T-helper 1 cell treated with Interleukin-12 subunit alpha and Interleukin-12 subunit beta and Interleukin-4 antibody, amounts not matched to agents 30 μg/mL and 1 μg/mL, for 36 hours (primary cell): ENCODE results near the gene YPEL4.
"Not testable (repeated sequence)": the region's sequence is repeated elsewhere in the genome, so short reads cannot be mapped to it uniquely, and the experiment has no call there.

ENCODE experiments used
- H3K27ac Mint-ChIP-seq: one replicate; pipeline ENCODE4 v1.8.0; 2021; ENCODE audit warnings: mild to moderate bottlenecking, mixed read lengths
- H3K27me3 Mint-ChIP-seq: one replicate; pipeline ENCODE4 v1.8.0; 2021; ENCODE audit warnings: low read depth, mixed read lengths
- H3K36me3 Mint-ChIP-seq: one replicate; pipeline ENCODE4 v1.8.0; 2021; ENCODE audit warnings: low read depth, mixed read lengths
- H3K4me1 Mint-ChIP-seq: one replicate; pipeline ENCODE4 v1.8.0; 2021; ENCODE audit warnings: low read depth, mixed read lengths
- H3K4me3 Mint-ChIP-seq: one replicate; pipeline ENCODE4 v1.8.0; 2021; ENCODE audit warnings: mild to moderate bottlenecking, moderate library complexity, mixed read lengths
- H3K9me3 Mint-ChIP-seq: one replicate; pipeline ENCODE4 v1.8.0; 2021; ENCODE audit warnings: mixed read lengths

The YPEL4 gene, protein sequence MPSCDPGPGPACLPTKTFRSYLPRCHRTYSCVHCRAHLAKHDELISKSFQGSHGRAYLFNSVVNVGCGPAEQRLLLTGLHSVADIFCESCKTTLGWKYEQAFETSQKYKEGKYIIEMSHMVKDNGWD

DNA sequence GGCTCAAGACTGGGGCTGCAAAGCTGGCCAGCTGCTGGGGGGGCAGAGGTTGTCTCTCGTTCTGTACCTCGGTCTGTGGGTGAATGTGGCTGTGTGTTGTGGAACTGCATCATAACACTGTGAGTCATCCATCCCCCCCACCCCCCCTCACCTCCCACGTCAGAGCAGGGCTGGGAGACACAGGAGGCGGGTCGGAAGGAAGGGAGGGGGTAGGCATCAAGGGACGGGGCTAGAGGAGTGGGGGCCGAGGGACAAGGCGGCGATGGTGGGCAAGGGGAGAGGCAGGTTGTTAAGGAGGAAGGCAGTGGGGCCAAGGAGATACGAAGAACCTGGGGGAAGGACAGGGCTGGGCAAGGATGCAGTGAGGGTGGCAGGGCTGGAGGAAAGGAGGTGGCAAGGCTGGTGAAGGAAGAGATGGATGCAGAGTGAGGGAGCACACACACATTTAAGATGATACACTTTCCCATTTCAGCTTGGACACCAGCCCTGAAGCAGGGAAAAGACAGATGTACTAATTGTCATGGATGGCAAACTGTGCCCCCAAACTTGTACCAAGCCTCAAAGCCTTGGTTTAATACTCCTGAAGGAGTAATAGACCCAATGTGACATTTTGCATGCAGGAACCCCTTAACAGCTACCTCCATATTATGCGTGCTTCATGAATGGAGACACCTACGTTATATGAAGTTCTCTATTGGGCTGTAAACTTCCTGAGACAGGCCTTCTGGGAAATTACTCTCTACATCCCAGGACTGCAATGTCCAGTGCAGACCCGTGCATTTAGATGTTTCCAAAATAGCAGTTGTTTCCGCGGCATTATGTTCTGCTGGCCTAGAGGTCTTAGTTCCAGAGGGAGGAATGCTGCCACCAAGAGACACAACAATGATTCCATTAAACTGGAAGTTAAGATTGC, at the start of gene YPEL4:
YPEL4 (minus strand) TSS at position 87 of the 913 bp plus-strand sequence. CDS start 2,805 bp downstream, outside the sequence.
- peak within 1 kb of the TSS; percentile 88 for H3K4me3 Mint-ChIP-seq
- H3K27ac Mint-ChIP-seq, result peak within 1 kb of the TSS; percentile 79
- H3K4me1 Mint-ChIP-seq, result peaks cover 46% of the 10 kb centered on the region
- H3K9me3 Mint-ChIP-seq, result no peaks in the 10 kb centered on the region
- peaks cover 5% of the 10 kb centered on the region for H3K36me3 Mint-ChIP-seq
- peaks cover 44% of the 10 kb centered on the region for H3K27me3 Mint-ChIP-seq

GRCh38 chr11:57698843-57699365, 49.2 kb upstream of the YPEL4 start:
- Mint-ChIP-seq H3K27me3 (no peaks in the 10 kb centered on the region), H3K4me1 (no peaks in the 10 kb centered on the region), H3K36me3 (peaks cover 33% of the 10 kb centered on the region), H3K27ac (no peak overlapping the region), H3K9me3 (no peaks in the 10 kb centered on the region), H3K4me3 (no peak overlapping the region)

GRCh38 chr11:57690474-57690873, 40.8 kb upstream of the YPEL4 start:
- H3K4me3 Mint-ChIP-seq, H3K9me3 Mint-ChIP-seq, H3K4me1 Mint-ChIP-seq, H3K27me3 Mint-ChIP-seq, H3K27ac Mint-ChIP-seq: not testable (repeated sequence)
- peaks cover 34% of the 10 kb centered on the region for H3K36me3 Mint-ChIP-seq

GRCh38 chr11:57681168-57681567, 31.5 kb upstream of the YPEL4 start:
- peaks cover 41% of the 10 kb centered on the region for H3K36me3 Mint-ChIP-seq
- no peaks in the 10 kb centered on the region for H3K27me3 Mint-ChIP-seq
- no peak overlapping the region for H3K4me3 Mint-ChIP-seq
- peaks cover 32% of the 10 kb centered on the region for H3K4me1 Mint-ChIP-seq
- no peaks in the 10 kb centered on the region for H3K9me3 Mint-ChIP-seq
- H3K27ac Mint-ChIP-seq, result no peak overlapping the region

DNA sequence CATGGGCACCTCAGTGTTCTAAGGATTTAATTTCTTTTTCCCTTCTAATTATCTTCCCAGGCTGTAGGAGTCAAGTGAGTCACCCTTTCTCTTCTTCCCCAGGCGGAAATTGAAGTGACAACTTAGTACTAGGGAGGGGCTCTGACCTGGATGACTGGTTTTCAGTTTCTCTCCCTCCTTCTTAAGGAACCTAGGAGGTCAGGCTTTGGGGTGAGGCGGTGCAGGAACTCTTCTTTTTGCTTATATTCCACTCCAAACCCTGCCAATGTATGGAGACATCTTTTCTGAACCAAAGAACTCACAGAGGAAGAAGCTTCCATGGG, 30.8 kb upstream of the YPEL4 start:
- peaks cover 47% of the 10 kb centered on the region for H3K36me3 Mint-ChIP-seq
- no peaks in the 10 kb centered on the region for H3K27me3 Mint-ChIP-seq
- peaks cover 37% of the 10 kb centered on the region for H3K4me1 Mint-ChIP-seq
- no peaks in the 10 kb centered on the region for H3K9me3 Mint-ChIP-seq
- no peak overlapping the region for H3K4me3 Mint-ChIP-seq
- H3K27ac Mint-ChIP-seq, result peak overlapping the region; percentile 17

GRCh38 chr11:57679396-57679795, 29.7 kb upstream of the YPEL4 start:
- no peaks in the 10 kb centered on the region for H3K27me3 Mint-ChIP-seq
- peaks cover 46% of the 10 kb centered on the region for H3K4me1 Mint-ChIP-seq
- H3K4me3 Mint-ChIP-seq, result no peak overlapping the region
- H3K9me3 Mint-ChIP-seq, result no peaks in the 10 kb centered on the region
- H3K27ac Mint-ChIP-seq, result no peak overlapping the region
- peaks cover 48% of the 10 kb centered on the region for H3K36me3 Mint-ChIP-seq

DNA sequence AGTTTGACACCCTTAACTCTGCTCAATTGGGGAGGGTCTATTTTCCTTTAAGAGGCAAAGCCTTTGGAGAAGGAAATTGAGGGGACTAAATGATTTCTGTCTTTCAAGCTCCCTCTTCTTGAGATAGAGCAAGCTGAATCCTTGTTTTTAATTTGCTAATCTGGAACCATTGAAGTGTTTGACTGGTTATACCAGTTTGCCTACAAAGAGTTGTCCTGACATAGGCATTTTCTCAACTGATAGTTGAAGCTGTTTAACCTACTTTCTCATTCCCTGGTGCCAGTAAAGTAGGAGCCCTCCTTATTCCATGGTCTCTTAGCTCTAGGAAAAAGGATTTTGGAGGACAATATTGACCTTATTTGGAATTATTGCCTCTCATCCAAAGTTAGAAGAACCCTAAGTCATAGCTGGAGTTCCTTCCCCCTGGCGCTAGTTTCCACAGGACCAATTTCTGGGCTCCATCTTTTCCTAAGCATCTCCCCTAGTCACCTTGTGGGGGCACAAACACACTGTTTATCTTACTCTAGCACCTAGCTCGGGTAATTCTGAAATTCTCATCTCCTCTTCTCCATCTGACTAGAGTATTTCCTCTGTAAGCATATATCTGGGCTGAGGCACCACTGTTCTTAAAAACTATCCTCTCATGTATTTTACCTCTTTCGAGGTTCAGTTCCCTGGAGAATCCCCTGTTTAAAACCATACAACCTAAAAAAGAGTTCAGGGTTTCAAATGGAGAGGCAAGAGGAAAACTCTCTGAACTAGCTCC, 25.6 kb upstream of the YPEL4 start:
- H3K27ac Mint-ChIP-seq, result peak overlapping the region; percentile 29
- H3K4me1 Mint-ChIP-seq, result peaks cover 49% of the 10 kb centered on the region
- no peaks in the 10 kb centered on the region for H3K9me3 Mint-ChIP-seq
- H3K36me3 Mint-ChIP-seq, result peaks cover 43% of the 10 kb centered on the region
- no peaks in the 10 kb centered on the region for H3K27me3 Mint-ChIP-seq
- H3K4me3 Mint-ChIP-seq, result no peak overlapping the region

- H3K27ac Mint-ChIP-seq, result no peak overlapping the region
- no peaks in the 10 kb centered on the region for H3K9me3 Mint-ChIP-seq
- no peak overlapping the region for H3K4me3 Mint-ChIP-seq
- no peaks in the 10 kb centered on the region for H3K27me3 Mint-ChIP-seq
- peaks cover 43% of the 10 kb centered on the region for H3K36me3 Mint-ChIP-seq
- H3K4me1 Mint-ChIP-seq, result peaks cover 55% of the 10 kb centered on the region
These were observed 24.5 kb upstream of the YPEL4 start for GRCh38 chr11:57674251-57674650.

GRCh38 chr11:57668434-57668782, 18.7 kb upstream of the YPEL4 start:
- Mint-ChIP-seq H3K4me3 (peak overlapping the region; percentile 98), H3K27me3 (peaks cover 4% of the 10 kb centered on the region), H3K9me3 (no peaks in the 10 kb centered on the region), H3K4me1 (peaks cover 37% of the 10 kb centered on the region), H3K36me3 (peaks cover 18% of the 10 kb centered on the region), H3K27ac (peak overlapping the region; percentile 100)

- Mint-ChIP-seq H3K36me3 (peaks cover 14% of the 10 kb centered on the region), H3K27ac (peak within 1 kb of the TSS; percentile 100), H3K4me3 (peak within 1 kb of the TSS; percentile 98), H3K9me3 (no peaks in the 10 kb centered on the region), H3K4me1 (peaks cover 33% of the 10 kb centered on the region), H3K27me3 (peaks cover 4% of the 10 kb centered on the region)
These were observed 18.2 kb upstream of the YPEL4 start, which contains the start of gene ZDHHC5 for GRCh38 chr11:57667736-57668433. Gene ZDHHC5 (plus strand): TSS chr11:57668114. CDS start chr11:57673091, 4,977 bp downstream.

DNA sequence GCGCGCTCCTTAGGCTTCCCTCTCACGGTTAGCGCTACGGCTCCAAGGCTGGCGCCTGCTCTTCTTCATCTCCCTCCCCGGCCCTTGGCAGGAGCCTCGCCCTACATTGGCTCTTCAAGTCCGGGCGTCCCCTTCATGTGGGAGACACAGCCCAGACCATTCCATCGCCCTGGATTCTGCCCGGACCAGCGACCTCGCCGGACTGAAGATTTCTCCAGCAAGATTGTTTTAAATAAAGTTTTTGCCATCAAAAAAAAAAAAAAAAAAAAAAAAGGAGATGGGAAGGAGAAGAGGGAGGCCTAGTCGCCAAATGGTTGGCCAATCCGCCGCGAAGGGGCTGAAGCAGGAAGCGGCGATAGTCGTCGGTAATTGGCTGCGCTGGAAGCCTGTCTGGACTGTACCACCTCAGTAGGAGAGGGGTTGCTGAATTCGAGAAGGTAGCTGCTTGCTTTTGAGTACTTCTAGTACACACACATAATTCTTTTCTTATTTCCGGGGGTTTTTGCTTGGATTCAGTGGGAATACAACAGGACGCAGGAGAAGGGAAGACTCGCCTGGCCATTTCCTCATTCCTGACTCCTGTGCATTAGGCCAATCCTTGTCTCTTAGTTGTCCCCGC, 17.5 kb upstream of the YPEL4 start:
- Mint-ChIP-seq H3K9me3 (no peaks in the 10 kb centered on the region), H3K27ac (peak overlapping the region; percentile 100), H3K4me1 (peaks cover 38% of the 10 kb centered on the region), H3K36me3 (peaks cover 16% of the 10 kb centered on the region), H3K27me3 (peaks cover 4% of the 10 kb centered on the region), H3K4me3 (peak overlapping the region; percentile 98)

DNA sequence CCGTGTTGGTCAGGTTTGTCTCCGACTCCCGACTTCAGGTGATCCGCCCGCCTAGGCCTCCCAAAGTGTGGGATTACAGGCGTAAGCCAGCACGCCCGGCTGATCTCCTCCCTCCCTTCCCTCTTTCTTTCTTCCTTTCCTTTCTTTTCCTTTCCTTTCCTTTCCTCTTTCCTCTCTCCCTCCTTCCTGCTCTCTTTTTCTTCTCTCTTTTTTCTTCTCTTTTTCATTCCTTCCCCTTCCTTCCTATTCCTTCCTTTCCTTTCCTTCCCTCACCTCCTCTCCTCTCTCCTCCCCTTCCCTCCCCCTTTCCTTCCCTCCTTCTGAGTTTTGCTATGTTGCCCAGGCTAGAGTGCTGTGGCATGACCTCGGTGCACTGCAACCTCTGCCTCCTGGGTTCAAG, 14.3 kb upstream of the YPEL4 start:
- no peak overlapping the region for H3K4me3 Mint-ChIP-seq
- H3K36me3 Mint-ChIP-seq, result peaks cover 28% of the 10 kb centered on the region
- no peaks in the 10 kb centered on the region for H3K9me3 Mint-ChIP-seq
- H3K27me3 Mint-ChIP-seq, result peaks cover 4% of the 10 kb centered on the region
- H3K4me1 Mint-ChIP-seq, result peaks cover 28% of the 10 kb centered on the region
- H3K27ac Mint-ChIP-seq, result no peak overlapping the region

- Mint-ChIP-seq H3K9me3 (no peaks in the 10 kb centered on the region), H3K36me3 (peaks cover 27% of the 10 kb centered on the region), H3K4me3 (no peak overlapping the region), H3K4me1 (peaks cover 30% of the 10 kb centered on the region), H3K27me3 (peaks cover 4% of the 10 kb centered on the region), H3K27ac (no peak overlapping the region)
These were observed 13.2 kb upstream of the YPEL4 start for GRCh38 chr11:57662893-57663292.

DNA sequence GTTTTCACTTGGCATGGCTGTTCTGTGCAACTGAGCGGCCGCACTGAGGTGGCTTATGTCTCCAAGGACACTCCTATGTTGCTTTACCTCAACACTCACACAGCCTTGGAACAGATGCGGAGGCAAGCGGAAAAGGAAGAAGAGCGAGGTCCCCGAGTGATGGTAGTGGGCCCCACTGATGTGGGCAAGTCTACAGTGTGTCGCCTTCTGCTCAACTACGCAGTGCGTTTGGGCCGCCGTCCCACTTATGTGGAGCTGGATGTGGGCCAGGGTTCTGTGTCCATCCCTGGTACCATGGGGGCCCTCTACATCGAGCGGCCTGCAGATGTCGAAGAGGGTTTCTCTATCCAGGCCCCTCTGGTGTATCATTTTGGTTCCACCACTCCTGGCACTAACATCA, 10.0 kb upstream of the YPEL4 start:
- H3K36me3 Mint-ChIP-seq, result peaks cover 29% of the 10 kb centered on the region

More for the DNA sequence above, 10.0 kb upstream of the YPEL4 start:
- H3K27ac Mint-ChIP-seq, result no peak overlapping the region
- no peak overlapping the region for H3K4me3 Mint-ChIP-seq
- H3K9me3 Mint-ChIP-seq, result no peaks in the 10 kb centered on the region
- peaks cover 29% of the 10 kb centered on the region for H3K4me1 Mint-ChIP-seq
- no peaks in the 10 kb centered on the region for H3K27me3 Mint-ChIP-seq
